Loucy (cell line): Measurements from ENCODE around the gene RAB1A.

Experiments used
- H2AFZ ChIP-seq: fragments of 200-600 bp; sonication (generic); 2 replicates; pipeline ENCODE4 v1.6.0; 2016; ENCODE audit warnings: antibody characterized with exemption, mild to moderate bottlenecking, low read length, moderate library complexity
- H3F3A ChIP-seq: fragments of 200-600 bp; 2 replicates; pipeline ENCODE4 v1.6.0; 2016; ENCODE audit warnings: antibody characterized with exemption, low read depth, mild to moderate bottlenecking
- H3K27me3 ChIP-seq: fragments of 200-600 bp; sonication (generic); 2 replicates; pipeline ENCODE4 v1.6.1; 2014; ENCODE audit warnings: low read length, mild to moderate bottlenecking; ENCODE audit not compliant: insufficient read depth, poor library complexity, severe bottlenecking
- H3K36me3 ChIP-seq: fragments of 200-600 bp; sonication (generic); 2 replicates; pipeline ENCODE4 v1.6.1; 2016; ENCODE audit warnings: low read length; ENCODE audit not compliant: insufficient read depth
- H3K4me1 ChIP-seq: fragments of 200-600 bp; sonication (generic); 2 replicates; pipeline ENCODE4 v1.5.1; 2014; ENCODE audit warnings: low read length, mild to moderate bottlenecking; ENCODE audit not compliant: insufficient read depth, poor library complexity, severe bottlenecking
- H3K4me2 ChIP-seq: fragments of 200-600 bp; sonication (generic); 2 replicates; pipeline ENCODE4 v1.6.0; 2014; ENCODE audit warnings: antibody characterized with exemption, low read length, low read depth, mild to moderate bottlenecking; ENCODE audit not compliant: poor library complexity, severe bottlenecking
- H3K4me3 ChIP-seq: fragments of 200-600 bp; sonication (generic); 2 replicates; pipeline ENCODE4 v1.5.1; 2014; ENCODE audit warnings: low read length, mild to moderate bottlenecking, mixed read lengths; ENCODE audit not compliant: poor library complexity, severe bottlenecking
- H3K79me2 ChIP-seq: fragments of 200-600 bp; sonication (generic); 2 replicates; pipeline ENCODE4 v1.6.1; 2014; ENCODE audit warnings: low read length; ENCODE audit not compliant: insufficient read depth
- H3K9ac ChIP-seq: fragments of 200-600 bp; sonication (generic); 2 replicates; pipeline ENCODE4 v1.6.0; 2014; ENCODE audit warnings: mild to moderate bottlenecking, low read depth, low read length, moderate library complexity; ENCODE audit not compliant: poor library complexity, severe bottlenecking
- H3K9me2 ChIP-seq: fragments of 200-600 bp; sonication (generic); replicated peaks from 2 replicates; pipeline ENCODE4 v1.6.1; 2016; ENCODE audit warnings: low read depth, low read length, mixed read lengths
- H3K9me3 ChIP-seq: fragments of 200-600 bp; sonication (generic); 2 replicates; pipeline ENCODE4 v1.6.1; 2014; ENCODE audit warnings: mild to moderate bottlenecking, antibody characterized with exemption, low read length, low read depth; ENCODE audit not compliant: insufficient read depth
- H4K20me1 ChIP-seq: fragments of 200-600 bp; sonication (generic); 2 replicates; pipeline ENCODE4 v1.6.0; 2014; ENCODE audit warnings: antibody characterized with exemption, low read length, mild to moderate bottlenecking; ENCODE audit not compliant: insufficient read depth, poor library complexity, severe bottlenecking
- EZH2phosphoT487 ChIP-seq: fragments of 200-600 bp; IDR thresholded peaks from 2 replicates; pipeline ENCODE4 v1.6.1; 2018; ENCODE audit warnings: antibody characterized with exemption, mild to moderate bottlenecking, moderate library complexity, borderline replicate concordance
- TF ChIP-seq, protein P1 (sequence below): fragments of 200-600 bp; sonication (generic); conservative IDR thresholded peaks from 2 replicates; pipeline ENCODE4 v1.5.1; 2014; ENCODE audit warnings: mild to moderate bottlenecking, antibody characterized with exemption, low read length

The RAB1A gene

DNA sequence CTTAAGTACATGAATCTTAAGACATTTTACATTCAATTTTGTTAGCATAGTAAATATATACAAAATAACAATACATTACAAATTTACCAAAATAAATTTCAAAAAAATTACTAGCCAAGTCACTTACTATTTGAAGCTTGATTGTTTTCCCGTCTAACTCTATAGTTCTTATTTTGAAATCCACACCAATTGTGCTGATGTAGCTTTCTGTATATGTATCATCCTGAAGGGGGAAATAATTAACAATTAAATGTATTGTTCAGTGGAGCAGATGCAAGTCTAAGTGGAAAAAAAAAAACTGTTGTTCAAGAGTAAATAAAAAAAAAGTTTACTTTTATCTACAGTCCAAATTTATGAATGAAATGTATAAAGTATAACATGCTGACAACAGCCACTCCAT lies 32.1 kb downstream of the RAB1A start:
- no peak for TF ChIP-seq EZH2phosphoT487
- TF ChIP-seq, protein P1, sequence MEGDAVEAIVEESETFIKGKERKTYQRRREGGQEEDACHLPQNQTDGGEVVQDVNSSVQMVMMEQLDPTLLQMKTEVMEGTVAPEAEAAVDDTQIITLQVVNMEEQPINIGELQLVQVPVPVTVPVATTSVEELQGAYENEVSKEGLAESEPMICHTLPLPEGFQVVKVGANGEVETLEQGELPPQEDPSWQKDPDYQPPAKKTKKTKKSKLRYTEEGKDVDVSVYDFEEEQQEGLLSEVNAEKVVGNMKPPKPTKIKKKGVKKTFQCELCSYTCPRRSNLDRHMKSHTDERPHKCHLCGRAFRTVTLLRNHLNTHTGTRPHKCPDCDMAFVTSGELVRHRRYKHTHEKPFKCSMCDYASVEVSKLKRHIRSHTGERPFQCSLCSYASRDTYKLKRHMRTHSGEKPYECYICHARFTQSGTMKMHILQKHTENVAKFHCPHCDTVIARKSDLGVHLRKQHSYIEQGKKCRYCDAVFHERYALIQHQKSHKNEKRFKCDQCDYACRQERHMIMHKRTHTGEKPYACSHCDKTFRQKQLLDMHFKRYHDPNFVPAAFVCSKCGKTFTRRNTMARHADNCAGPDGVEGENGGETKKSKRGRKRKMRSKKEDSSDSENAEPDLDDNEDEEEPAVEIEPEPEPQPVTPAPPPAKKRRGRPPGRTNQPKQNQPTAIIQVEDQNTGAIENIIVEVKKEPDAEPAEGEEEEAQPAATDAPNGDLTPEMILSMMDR, result no peak
- Histone ChIP-seq H3K4me1 (peaks cover 2% of the 10 kb centered on the region), H3K36me3 (peaks cover 90% of the 10 kb centered on the region), H3K4me3 (no peak overlapping the region), H3K9me2 (no peaks in the 10 kb centered on the region), H3K79me2 (peaks cover 53% of the 10 kb centered on the region), H3K9me3 (no peaks in the 10 kb centered on the region), H2AFZ (no peak overlapping the region), H3K9ac (no peak overlapping the region), H3F3A (no peaks in the 10 kb centered on the region), H3K27me3 (no peaks in the 10 kb centered on the region), H3K4me2 (no peak overlapping the region), H4K20me1 (peaks cover 46% of the 10 kb centered on the region)

DNA sequence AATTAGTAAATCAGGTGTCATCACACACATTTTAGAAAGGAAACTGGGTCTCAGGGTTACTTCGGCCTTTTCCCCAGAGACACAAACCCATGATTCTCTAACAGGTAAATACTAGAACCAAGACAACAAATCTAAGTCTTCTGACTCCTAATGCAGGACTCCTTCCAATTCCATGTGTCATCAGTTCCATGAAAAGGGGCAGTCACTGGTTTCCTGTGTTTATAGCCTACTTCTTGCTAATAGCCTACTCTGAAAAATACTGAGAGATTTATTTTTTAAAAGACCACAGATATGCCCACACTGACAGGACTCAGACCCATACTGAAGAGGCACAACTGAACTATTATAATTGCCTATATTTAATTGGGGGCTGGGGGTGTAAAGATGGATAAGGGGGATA lies 33.0 kb downstream of the RAB1A start:
- H3K27me3 ChIP-seq, result no peaks in the 10 kb centered on the region

DNA sequence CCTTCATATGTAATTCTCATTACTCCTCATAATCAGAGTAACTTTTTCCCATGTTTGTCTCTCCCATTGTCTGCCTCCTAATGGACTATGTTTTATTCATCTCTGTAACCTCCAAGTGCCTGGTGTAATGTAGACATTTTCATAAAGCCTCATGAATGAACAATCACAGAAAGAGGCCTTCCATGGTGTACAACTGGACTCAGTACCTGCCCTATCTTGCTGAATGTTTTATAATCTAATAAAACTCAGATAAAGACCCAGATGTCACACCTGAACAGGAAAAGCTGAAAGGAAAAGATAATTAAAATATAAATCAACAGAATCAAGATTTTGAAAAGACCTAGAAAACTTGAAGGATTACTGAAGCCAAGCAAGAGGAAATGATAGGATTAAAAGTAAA lies 36.7 kb downstream of the RAB1A start:
- H3K4me3 ChIP-seq, result no peak overlapping the region
- H3K9me2 ChIP-seq, result no peaks in the 10 kb centered on the region
- peaks cover 59% of the 10 kb centered on the region for H3K79me2 ChIP-seq
- no peaks in the 10 kb centered on the region for H3K9me3 ChIP-seq
- H3F3A ChIP-seq, result no peaks in the 10 kb centered on the region
- H3K27me3 ChIP-seq, result no peaks in the 10 kb centered on the region
- no peak overlapping the region for H3K4me2 ChIP-seq
- H3K9ac ChIP-seq, result no peak overlapping the region
- TF ChIP-seq EZH2phosphoT487, result no peak
- TF ChIP-seq, protein P1, result no peak
- H2AFZ ChIP-seq, result no peak overlapping the region
- H3K36me3 ChIP-seq, result peaks cover 92% of the 10 kb centered on the region
- peaks cover 2% of the 10 kb centered on the region for H3K4me1 ChIP-seq
- peaks cover 42% of the 10 kb centered on the region for H4K20me1 ChIP-seq

More for the DNA sequence above, 33.0 kb downstream of the RAB1A start:
- Histone ChIP-seq H3K9ac (no peak overlapping the region), H3K79me2 (peaks cover 60% of the 10 kb centered on the region), H3K36me3 (peaks cover 90% of the 10 kb centered on the region), H4K20me1 (peaks cover 51% of the 10 kb centered on the region), H3K4me1 (peaks cover 2% of the 10 kb centered on the region), H3K4me2 (no peak overlapping the region), H3K4me3 (no peak overlapping the region), H3K9me2 (no peaks in the 10 kb centered on the region), H2AFZ (no peak overlapping the region), H3F3A (no peaks in the 10 kb centered on the region), H3K9me3 (no peaks in the 10 kb centered on the region)
- TF ChIP-seq EZH2phosphoT487, result no peak
- TF ChIP-seq, protein P1, result no peak
